K562 (cell line): ENCODE measurements around the gene C19orf44. TPM values are rescaled to one million over a fixed set of nuclear protein-coding genes. Genes with fewer than 3 reads are reported as not detected.

Experiments
- ATAC-seq: fragments of 200-7000 bp; cut with Tn5 transposase; 3 replicates; pipeline ENCODE4 v1.9.1; 2020; ENCODE audit warnings: moderate library complexity
- BruUV-seq: library from RNA; stranded (reverse); fragments of 400-500 nt; replicated peaks from 2 replicates; lab custom pipeline; 2021; lab: Mats Ljungman, UMichigan
- CTCF ChIA-PET: fragments of 300-600 bp; formaldehyde crosslinking; extraction: SDS; loops from one replicate; lab custom pipeline; 2021; ENCODE audit warnings: low intra/inter-chr PET ratio; lab: Yijun Ruan, JAX
- POLR2A ChIA-PET: fragments of 300-600, 350-650 bp; sonication (Branson Sonifier 250); formaldehyde crosslinking; extraction: SDS; loops from one replicate; lab custom pipeline; 2021; ENCODE audit warnings: antibody characterized with exemption, inconsistent platforms; lab: Yijun Ruan, JAX
- DNase-seq, 4 experiments: peaks; one replicate each; pipeline versions ENCODE4 v3.0.0 to v3.0.0-alpha.2; 2011 to 2018; ENCODE audit warnings: low spot score in 3 of 4, mixed read lengths in 3 of 4; ENCODE audit errors: extremely low read depth in 1 of 4
- FAIRE-seq: peaks from 2 replicates; lab custom pipeline; 2011; peaks lifted over from hg19 to GRCh38; lab: Jason Lieb, UNC
- H2AFZ ChIP-seq: 2 replicates; pipeline ENCODE4 v1.6.0; 2011; ENCODE audit warnings: low read depth, low read length, control low read depth, inconsistent platforms
- H3K27ac ChIP-seq: fragments of 200-600 bp; 3 replicates; pipeline ENCODE4 v1.8.0; 2011; ENCODE audit warnings: low read depth, mild to moderate bottlenecking, control low read depth, inconsistent platforms, low read length, moderate library complexity, mixed read lengths; ENCODE audit errors: extremely low read depth
- H3K27me3 ChIP-seq, 2 experiments: fragments of 300-600 bp in 1 of 2; 2 replicates in 1 of 2; 3 replicates in 1 of 2; pipeline versions ENCODE4 v1.6.0 to v1.8.0; 2011; ENCODE audit warnings: inconsistent platforms in 2 of 2, low read length in 2 of 2, mild to moderate bottlenecking in 1 of 2, mixed read lengths in 1 of 2, moderate library complexity in 1 of 2; ENCODE audit not compliant: control insufficient read depth in 2 of 2, insufficient read depth in 2 of 2
- H3K36me3 ChIP-seq: fragments of 300-600 bp; 3 replicates; pipeline ENCODE4 v1.8.0; 2011; ENCODE audit warnings: mild to moderate bottlenecking, low read length, inconsistent platforms; ENCODE audit not compliant: control insufficient read depth, insufficient read depth
- H3K4me1 ChIP-seq, 2 experiments: fragments of 200-600 bp in 1 of 2; replicated peaks in 1 of 2; 2 replicates in 1 of 2; 3 replicates in 1 of 2; pipeline versions ENCODE4 v1.5.1 to v1.8.0; 2011; ENCODE audit warnings: inconsistent platforms in 2 of 2, low read length in 2 of 2, mild to moderate bottlenecking in 1 of 2, mixed read lengths in 1 of 2, moderate library complexity in 1 of 2; ENCODE audit not compliant: control insufficient read depth in 2 of 2, insufficient read depth in 2 of 2
- H3K4me2 ChIP-seq: 2 replicates; pipeline ENCODE4 v1.6.1; 2011; ENCODE audit warnings: low read length, control low read depth, inconsistent platforms, mixed read lengths; ENCODE audit not compliant: insufficient read depth
- H3K4me3 ChIP-seq: fragments of 200-600 bp; sonication (generic), shearing (Covaris generic); 2 replicates; pipeline ENCODE4 v1.5.1; 2016; ENCODE audit warnings: control low read depth, inconsistent platforms
- H3K79me2 ChIP-seq: fragments of 200-600 bp; 3 replicates; pipeline ENCODE4 v1.8.0; 2011; ENCODE audit warnings: low read length, inconsistent platforms; ENCODE audit not compliant: control insufficient read depth, insufficient read depth
- H3K9ac ChIP-seq, 2 experiments: 2 replicates each; pipeline versions ENCODE4 v1.6.0 to v1.6.1; 2011; ENCODE audit warnings: low read depth in 2 of 2, low read length in 2 of 2, control low read depth in 1 of 2, inconsistent platforms in 1 of 2, mild to moderate bottlenecking in 1 of 2, mixed read lengths in 1 of 2; ENCODE audit not compliant: insufficient read depth in 1 of 2
- H3K9me1 ChIP-seq: one replicate; pipeline ENCODE4 v1.6.0; 2011; ENCODE audit warnings: inconsistent platforms, mild to moderate bottlenecking, low read length, moderate library complexity; ENCODE audit not compliant: control insufficient read depth, insufficient read depth
- H3K9me3 ChIP-seq: replicated peaks from 2 replicates; pipeline ENCODE4 v1.5.1; 2011; ENCODE audit warnings: low read depth, low read length, inconsistent platforms; ENCODE audit not compliant: control insufficient read depth, insufficient read depth
- H4K20me1 ChIP-seq: replicated peaks from 2 replicates; pipeline ENCODE4 v1.6.1; 2011; ENCODE audit warnings: low read length, inconsistent platforms, mixed read lengths; ENCODE audit not compliant: control insufficient read depth, insufficient read depth
- POLR2A ChIP-seq: fragments of 450-650 bp; conservative IDR thresholded peaks from 2 replicates; pipeline ENCODE4 v1.6.1; 2016
- POLR2G ChIP-seq: fragments of 200-400 bp; formaldehyde crosslinking; IDR thresholded peaks from 2 replicates; pipeline ENCODE4 v1.6.1; 2017; ENCODE audit warnings: low read depth, mild to moderate bottlenecking, antibody characterized with exemption, low read length, moderate library complexity
- RBFOX2 ChIP-seq: fragments of 200-400 bp; formaldehyde crosslinking; IDR thresholded peaks from 2 replicates; pipeline ENCODE4 v1.6.1; 2017; ENCODE audit warnings: low read depth, mild to moderate bottlenecking, low read length, moderate library complexity
- RBM22 ChIP-seq: fragments of 200-400 bp; formaldehyde crosslinking; IDR thresholded peaks from 2 replicates; pipeline ENCODE4 v1.6.1; 2018; ENCODE audit warnings: low read length, low read depth; ENCODE audit not compliant: poor library complexity, severe bottlenecking
- TFAM ChIP-seq: fragments of 250-450 bp; sonication (Bioruptor Pico); conservative IDR thresholded peaks from 2 replicates; pipeline ENCODE4 v1.5.0; 2021; ENCODE audit warnings: mild to moderate bottlenecking, moderate library complexity
- WGBS: fragments of 100-300 bp; shearing (Covaris generic); methylation state at CpG from one replicate; pipeline ENCODE4 v1.1.6; 2016; ENCODE audit warnings: low coverage, mixed read lengths; ENCODE audit not compliant: insufficient coverage; ENCODE audit errors: missing lambda C conversion rate; 5-methylcytosine and 5-hydroxymethylcytosine counted together
- in situ Hi-C: fragments of 300-500 bp; cut with MboI; formaldehyde crosslinking; loops from 4 replicates; pipeline ENCODE4 v1.15.0; 2018; ENCODE audit warnings: inconsistent platforms, mixed read lengths
- intact Hi-C: fragments of 100-400 bp; cut with micrococcal nuclease; formaldehyde crosslinking; loops from 2 replicates; pipeline ENCODE4 v1.14.2; 2022
- polyA plus RNA-seq, 8 experiments: library from polyadenylated mRNA; depleted of rRNA in 4 of 8; stranded (reverse) in 5 of 8; unstranded in 3 of 8; fragments of >200 nt; fragmentation: Nextera tagmentation in 2 of 8; fragmentation: Illumina TruSeq in 1 of 8; extraction: Ambion mirVana in 2 of 8; extraction: Trizol in 1 of 8; gene quantifications; 2 replicates each; pipeline versions ENCODE4 v1.2.1 to v1.2.3, GENCODE V29; 2011 to 2014; ENCODE audit warnings: inconsistent platforms in 1 of 8, missing spikeins in 1 of 8
- total RNA-seq, 7 experiments: library from RNA; depleted of rRNA in 6 of 7; stranded (reverse); fragments of >200 nt in 6 of 7; fragmentation: Illumina TruSeq in 2 of 7; extraction: Trizol in 2 of 7; gene quantifications; 2 replicates each; pipeline versions ENCODE4 v1.2.1 to v1.2.3, GENCODE V29; 2011 to 2021; ENCODE audit warnings: low replicate concordance in 1 of 7

Gene C19orf44
- total and polyA plus RNA-seq, 9 of the 15 experiments (the other 6 are each of a cell fraction or from before 2014, with no cell fraction given) = 0.41 to 7.7 (median 3.5) TPM

DNA sequence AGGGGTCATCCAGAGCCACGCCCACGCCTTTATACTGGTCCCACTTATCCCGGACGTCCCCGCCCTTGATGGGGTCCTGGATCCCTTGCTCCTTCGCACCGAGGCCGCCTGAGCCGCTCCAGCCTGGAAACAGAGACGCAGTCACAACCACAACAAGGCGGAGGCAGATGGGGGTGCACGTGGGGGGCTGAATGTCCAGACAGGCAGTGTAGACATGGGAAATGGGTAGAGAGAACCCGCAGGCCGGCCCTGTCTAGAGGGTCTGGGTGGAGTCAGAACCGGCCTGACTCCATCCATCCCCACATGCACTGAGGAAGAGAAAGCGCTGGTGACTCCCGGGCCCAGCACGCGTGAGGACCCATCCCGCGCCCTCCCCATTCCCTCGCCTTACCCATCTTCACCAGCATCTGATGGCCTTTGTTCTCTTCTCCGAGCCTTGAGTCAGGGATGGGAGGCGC lies 23.1 kb downstream of the C19orf44 start:
- POLR2A ChIA-PET = interaction anchor here (0.9 to 1.0 kb wide), 2 partner anchors 11 to 111 kb away, joined by 3 to 4 read pairs; no protein-coding TSS in a partner anchor
- Histone ChIP-seq H3K4me1 (peaks cover 0 to 14% of the 10 kb centered on the region in 2 experiments; a peak in 2 of 5 replicates), H2AFZ (no peak overlapping the region), H3K4me3 (no peak overlapping the region), H3K9me1 (no peaks in the 10 kb centered on the region), H3K27me3 (no peaks in the 10 kb centered on the region), H3K9me3 (no peaks in the 10 kb centered on the region), H3K27ac (no peak overlapping the region), H3K79me2 (no peaks in the 10 kb centered on the region), H3K36me3 (peaks cover 83% of the 10 kb centered on the region), H4K20me1 (peaks cover 9% of the 10 kb centered on the region; the same call in 1 of the 2 replicates), H3K9ac (no peak overlapping the region), H3K4me2 (no peak overlapping the region)
- BruUV-seq = no TSS peak
- peak; percentile 56; the same call in 1 of the 2 replicates for TF ChIP-seq RBFOX2
- peak; percentile 5; the same call in 1 of the 2 replicates for TF ChIP-seq POLR2A
- TF ChIP-seq RBM22 = peak; percentile 26
- TF ChIP-seq POLR2G = peak; percentile 65
- no peak for TF ChIP-seq TFAM
- 93% methylated on average over 21 of the region's 24 CpGs for WGBS
- no peak for ATAC-seq
- intact Hi-C loops = no loop called here
- FAIRE-seq = no peak
- CTCF ChIA-PET = no interaction called here
- DNase-seq = peak in 1 of 4 experiments; percentile 31
- in situ Hi-C loops = no loop called here
